AG04450 (cell line): ENCODE measurements around the gene COL19A1. TPM values are rescaled to one million over a fixed set of nuclear protein-coding genes. Genes with fewer than 3 reads are reported as not detected.

ENCODE experiments used
- CTCF ChIA-PET: fragments of 300-600, 350-600 bp; formaldehyde crosslinking; extraction: SDS; loops from one replicate; lab custom pipeline; 2022; ENCODE audit warnings: antibody characterized with exemption, inconsistent platforms; lab: Charles Lee
- POLR2A ChIA-PET: fragments of 350-600 bp; formaldehyde crosslinking; extraction: SDS; loops from one replicate; lab custom pipeline; 2021; ENCODE audit warnings: antibody characterized with exemption, inconsistent platforms; lab: Yijun Ruan, JAX
- DNase-seq: peaks from one replicate; pipeline ENCODE4 v3.0.0-alpha.2; 2011; ENCODE audit warnings: low read depth, low spot score
- H3K27ac ChIP-seq: one replicate; pipeline ENCODE4 v1.5.1; 2012; ENCODE audit warnings: low read depth, low read length, control low read depth
- H3K27me3 ChIP-seq: one replicate; pipeline ENCODE4 v1.6.0; 2012; ENCODE audit warnings: low read length; ENCODE audit not compliant: control insufficient read depth, insufficient read depth
- H3K4me3 ChIP-seq: 2 replicates; pipeline ENCODE4 v1.5.1; 2011; ENCODE audit warnings: mild to moderate bottlenecking, low read depth, low read length, control low read depth
- H3K9me3 ChIP-seq: 2 replicates; pipeline ENCODE4 v1.5.1; 2012; ENCODE audit warnings: low read length; ENCODE audit not compliant: control insufficient read depth, insufficient read depth
- CTCF ChIP-seq: IDR thresholded peaks from 2 replicates; pipeline ENCODE4 v1.5.1; 2011; ENCODE audit warnings: low read depth, low read length, control low read depth, inconsistent platforms
- polyA plus RNA-seq: library from polyadenylated mRNA; depleted of rRNA; stranded (reverse); fragments of >200 nt; gene quantifications from 2 replicates; pipeline ENCODE4 v1.2.3, GENCODE V29; 2011

Gene COL19A1
- polyA plus RNA-seq, 1 experiment, result 0.09 TPM

GRCh38 chr6:69984506-69984905, 118.2 kb downstream of the COL19A1 start:
- TF ChIP-seq CTCF, result no peak
- no peak for DNase-seq
- Histone ChIP-seq H3K9me3 (no peaks in the 10 kb centered on the region), H3K4me3 (no peak overlapping the region), H3K27me3 (no peaks in the 10 kb centered on the region), H3K27ac (no peak overlapping the region)
- ChIA-PET POLR2A (no interaction called here), CTCF (interaction anchor here (0.5 kb wide), 1 partner anchor 113 kb away, joined by 3 read pairs; no protein-coding TSS in a partner anchor)

GRCh38 chr6:69985180-69985579, 118.8 kb downstream of the COL19A1 start:
- ChIA-PET CTCF (interaction anchor here (0.5 kb wide), 1 partner anchor 113 kb away, joined by 3 read pairs; no protein-coding TSS in a partner anchor), POLR2A (no interaction called here)
- Histone ChIP-seq H3K9me3 (no peaks in the 10 kb centered on the region), H3K27ac (no peak overlapping the region), H3K4me3 (no peak overlapping the region), H3K27me3 (no peaks in the 10 kb centered on the region)
- no peak for DNase-seq
- TF ChIP-seq CTCF, result no peak

GRCh38 chr6:69987550-69987949, 121.2 kb downstream of the COL19A1 start:
- Histone ChIP-seq H3K9me3 (no peaks in the 10 kb centered on the region), H3K27ac (no peak overlapping the region), H3K4me3 (no peak overlapping the region), H3K27me3 (no peaks in the 10 kb centered on the region)
- ChIA-PET POLR2A (no interaction called here), CTCF (no interaction called here)
- TF ChIP-seq CTCF, result no peak
- no peak for DNase-seq

GRCh38 chr6:69988458-69989126, 122.2 kb downstream of the COL19A1 start:
- POLR2A ChIA-PET, result no interaction called here
- CTCF ChIA-PET, result no interaction called here
- H3K9me3 ChIP-seq, result no peaks in the 10 kb centered on the region
- H3K27ac ChIP-seq, result no peak overlapping the region
- no peak for DNase-seq
- TF ChIP-seq CTCF, result no peak
- no peak overlapping the region for H3K4me3 ChIP-seq
- no peaks in the 10 kb centered on the region for H3K27me3 ChIP-seq

- H3K27me3 ChIP-seq, result no peaks in the 10 kb centered on the region
- H3K9me3 ChIP-seq, result no peaks in the 10 kb centered on the region
- no peak for DNase-seq
- H3K4me3 ChIP-seq, result no peak overlapping the region
- TF ChIP-seq CTCF, result no peak
- no peak overlapping the region for H3K27ac ChIP-seq
- CTCF ChIA-PET, result no interaction called here
- POLR2A ChIA-PET, result no interaction called here
Observed at GRCh38 chr6:69994251-69994650, 127.9 kb downstream of the COL19A1 start.
